Stimulated activated CD4-positive, alpha-beta T cell treated with anti-CD3 and anti-CD28 coated beads, TNF-alpha, amount 100 ng/mL, for 24 hours (primary cell): ENCODE results near the gene C22orf15.
A peak's percentile ranks its signal among the peaks of the same experiment; 100 is the strongest.

Source experiments
- DNase-seq, 3 experiments: peaks; one replicate each; pipeline ENCODE4 v3.0.0-alpha.2; 2020; ENCODE audit warnings: low read depth in 3 of 3

C22orf15 gene

GRCh38 chr22:23750714-23751440, 11.9 kb upstream of the C22orf15 start, which contains the start of gene ZNF70:
Gene ZNF70 (minus strand): TSS chr22:23751112. CDS start chr22:23745140, 5,972 bp downstream.
- DNase-seq, result peak; percentile 58 to 80 (median 72)

GRCh38 chr22:23751441-23751996, 11.3 kb upstream of the C22orf15 start:
- DNase-seq, result no peak

- DNase-seq, result no peak
These were observed 10.6 kb upstream of the C22orf15 start for GRCh38 chr22:23752090-23752691.

DNA sequence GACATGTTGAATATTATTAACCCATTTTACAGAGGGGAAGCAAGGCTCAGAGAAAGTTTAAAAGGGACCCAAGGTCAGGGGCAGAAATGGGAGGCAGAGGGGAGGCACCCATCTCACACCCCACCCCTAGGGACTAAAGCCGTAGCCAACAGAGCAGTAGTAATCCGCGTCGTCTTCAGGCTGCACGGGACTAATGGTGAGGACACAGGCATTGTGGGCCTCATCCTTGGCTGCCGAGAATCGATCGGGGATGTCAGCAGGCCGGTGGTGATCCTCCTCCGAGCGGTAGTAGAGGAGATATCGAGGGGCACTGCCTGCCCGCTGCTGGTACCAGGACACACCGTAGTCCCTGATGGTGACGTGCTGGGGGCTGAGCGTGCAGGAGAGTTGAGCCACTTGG, 10.0 kb upstream of the C22orf15 start:
- DNase-seq, result no peak

- DNase-seq, result no peak
These were observed 9.4 kb upstream of the C22orf15 start for GRCh38 chr22:23753385-23753784.

- DNase-seq, result no peak
These were observed 8.4 kb upstream of the C22orf15 start, which contains the start of gene VPREB3 for GRCh38 chr22:23754220-23754919. Gene VPREB3 (minus strand): TSS chr22:23754425. CDS start chr22:23754363, 62 bp downstream.

DNA sequence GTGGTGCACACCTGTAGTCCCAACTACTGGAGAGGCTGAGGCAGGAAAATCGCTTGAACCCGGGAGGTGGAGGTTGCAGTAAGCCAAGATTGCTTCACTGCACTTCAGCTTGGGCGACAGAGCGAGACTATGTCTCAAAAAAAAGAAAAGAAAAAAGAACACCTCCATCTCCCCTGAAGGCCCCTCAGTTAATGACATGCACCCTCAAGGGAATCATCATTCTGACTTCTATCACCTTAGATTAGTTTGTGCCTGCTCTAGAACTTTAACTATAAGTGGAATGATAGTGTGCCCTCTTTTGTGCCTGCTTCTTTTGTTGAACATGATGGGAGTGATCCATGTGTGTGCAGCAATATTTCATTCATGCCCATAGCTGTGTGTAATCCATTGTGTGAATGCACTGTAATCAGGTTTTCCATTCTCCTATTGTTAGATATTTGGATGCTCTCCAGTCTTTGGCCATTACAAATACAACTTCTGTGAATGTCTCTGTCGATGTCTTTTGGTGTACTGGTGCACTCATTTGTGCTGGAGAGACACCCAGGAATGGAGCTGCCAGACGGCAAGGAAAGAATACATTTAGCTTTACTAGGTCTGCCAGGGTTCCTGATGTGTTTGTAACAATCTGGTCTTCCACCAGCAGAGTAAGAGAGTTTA, 7.7 kb upstream of the C22orf15 start:
- no peak for DNase-seq

DNA sequence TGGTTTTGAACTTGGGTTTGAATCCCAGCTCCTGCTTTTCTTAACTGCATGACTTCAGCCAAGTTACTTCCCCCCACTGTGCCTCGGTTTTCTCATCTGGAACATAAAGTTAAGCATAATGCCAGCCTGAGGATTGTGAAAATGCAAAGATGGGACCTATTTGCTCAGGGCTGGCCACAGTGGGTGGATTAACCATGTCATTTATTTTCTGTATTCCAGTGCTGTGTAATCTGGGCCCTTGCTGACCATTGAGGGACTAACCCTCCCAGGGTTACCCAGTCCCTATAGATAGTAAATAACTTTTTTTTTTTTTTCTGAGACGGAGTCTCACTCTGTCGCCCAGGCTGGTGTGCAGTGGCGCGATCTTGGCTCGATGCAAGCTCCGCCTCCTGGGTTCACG, 7.1 kb upstream of the C22orf15 start:
- DNase-seq, result no peak

- DNase-seq, result no peak
These were observed 5.9 kb upstream of the C22orf15 start for GRCh38 chr22:23756891-23757290.

- DNase-seq, result no peak
These were observed 3.2 kb upstream of the C22orf15 start for GRCh38 chr22:23759566-23759965.

GRCh38 chr22:23760056-23760455, 2.7 kb upstream of the C22orf15 start:
- DNase-seq, result no peak

- peak; percentile 27 to 61 (median 34) for DNase-seq
These were observed 772 bp downstream of the C22orf15 start for GRCh38 chr22:23763579-23763945.

DNA sequence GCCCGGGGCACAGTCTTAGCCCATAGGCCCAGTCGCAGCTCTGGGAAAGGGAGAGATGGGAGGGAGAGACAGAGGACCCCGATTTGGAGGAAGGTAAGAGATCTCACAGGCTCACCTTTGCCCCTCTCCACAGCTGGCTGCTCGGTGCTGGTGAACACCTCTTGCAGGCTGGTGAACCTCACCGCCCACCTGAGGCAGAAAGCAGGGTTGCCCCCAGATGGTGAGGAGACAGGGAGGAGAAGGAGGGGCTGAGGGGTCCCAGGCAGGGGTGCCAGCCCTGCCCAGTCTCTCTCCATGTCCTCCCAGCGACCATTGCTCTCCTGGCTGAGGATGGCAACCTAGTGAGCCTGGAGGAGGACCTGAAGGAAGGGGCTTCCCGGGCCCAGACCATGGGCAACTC, 1.2 kb downstream of the C22orf15 start:
- no peak for DNase-seq

- DNase-seq, result no peak
These were observed 2.4 kb downstream of the C22orf15 start for GRCh38 chr22:23764899-23765881.

GRCh38 chr22:23767303-23767672, 4.5 kb downstream of the C22orf15 start:
- DNase-seq, result no peak

DNA sequence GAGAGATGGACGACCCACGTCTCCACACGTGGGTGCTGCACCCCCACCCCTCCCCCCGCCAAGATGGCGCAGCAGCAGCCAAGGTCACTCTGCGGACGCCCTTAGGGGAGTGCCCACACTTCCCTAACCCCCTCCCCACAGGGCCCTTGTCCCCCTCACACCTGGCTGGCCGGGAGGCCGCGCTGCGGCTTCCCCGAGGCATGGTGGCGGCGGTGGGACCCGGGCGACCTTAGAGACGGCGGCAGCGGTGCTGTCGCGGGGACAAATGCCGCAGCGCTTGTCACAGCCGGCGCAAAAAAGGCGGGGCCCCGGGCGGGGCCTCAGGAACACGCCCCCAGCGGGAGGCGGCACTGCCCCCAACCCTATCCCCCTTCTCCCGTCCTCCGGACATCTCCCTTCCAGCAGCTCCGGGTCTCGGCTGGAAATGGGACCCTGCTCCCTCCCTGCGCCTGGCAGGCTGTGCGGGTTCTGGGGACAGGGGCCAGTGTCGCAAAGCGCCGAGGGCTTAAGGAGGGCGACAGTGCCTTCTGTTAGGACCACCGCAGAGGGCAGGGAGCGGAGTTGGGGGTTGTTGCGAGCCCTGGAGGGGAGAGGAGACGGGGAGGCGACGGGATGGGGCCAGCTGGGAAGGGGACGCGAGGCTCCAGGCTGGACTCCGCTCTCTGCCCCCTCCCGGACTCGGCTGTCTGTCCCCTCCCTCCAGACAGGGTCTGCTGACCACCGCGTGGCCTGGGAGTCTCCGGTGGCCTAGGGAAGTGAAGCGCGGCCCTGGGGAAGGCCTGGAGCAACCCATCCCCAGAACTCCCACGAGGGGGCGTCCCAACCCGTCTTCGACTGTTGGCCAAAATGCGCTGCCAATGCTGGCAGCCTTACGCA, 5.1 kb downstream of the C22orf15 start, which contains the start of gene CHCHD10:
CHCHD10 (minus strand) TSS at position 300 of the 876 bp plus-strand sequence; CDS start at position 202, 98 bp downstream.
- peak; percentile 54 to 80 (median 67) for DNase-seq

- DNase-seq, result no peak
These were observed 6.7 kb downstream of the C22orf15 start for GRCh38 chr22:23769321-23769965.

GRCh38 chr22:23772315-23772648, 9.5 kb downstream of the C22orf15 start:
- no peak for DNase-seq
